ENCODE results near the gene RABGAP1L.
"Not testable (repeated sequence)": the region's sequence is repeated elsewhere in the genome, so short reads cannot be mapped to it uniquely, and the experiment has no call there.

The RABGAP1L gene

DNA sequence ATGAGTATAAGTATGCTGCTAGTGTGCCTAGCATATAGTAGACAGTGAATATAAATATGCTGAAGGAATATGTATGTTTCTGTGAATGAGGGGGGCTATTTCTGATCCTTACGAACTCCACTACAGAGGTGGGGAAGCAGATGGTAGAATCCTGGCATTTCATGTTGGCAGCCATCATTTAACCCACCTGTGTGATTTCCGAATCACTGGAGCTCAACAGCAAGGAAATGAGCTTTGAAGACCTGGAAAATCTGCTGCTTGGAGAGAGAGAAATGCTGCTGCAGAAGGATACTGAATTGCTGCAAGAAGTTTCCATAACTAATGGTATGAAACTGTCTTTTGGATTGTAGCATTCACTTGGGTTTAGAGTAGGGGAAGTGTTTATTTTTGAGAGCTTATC, 83.5 kb downstream of the RABGAP1L start:
- no peak for DNase-seq (ENCODE audit: low spot score)

DNA sequence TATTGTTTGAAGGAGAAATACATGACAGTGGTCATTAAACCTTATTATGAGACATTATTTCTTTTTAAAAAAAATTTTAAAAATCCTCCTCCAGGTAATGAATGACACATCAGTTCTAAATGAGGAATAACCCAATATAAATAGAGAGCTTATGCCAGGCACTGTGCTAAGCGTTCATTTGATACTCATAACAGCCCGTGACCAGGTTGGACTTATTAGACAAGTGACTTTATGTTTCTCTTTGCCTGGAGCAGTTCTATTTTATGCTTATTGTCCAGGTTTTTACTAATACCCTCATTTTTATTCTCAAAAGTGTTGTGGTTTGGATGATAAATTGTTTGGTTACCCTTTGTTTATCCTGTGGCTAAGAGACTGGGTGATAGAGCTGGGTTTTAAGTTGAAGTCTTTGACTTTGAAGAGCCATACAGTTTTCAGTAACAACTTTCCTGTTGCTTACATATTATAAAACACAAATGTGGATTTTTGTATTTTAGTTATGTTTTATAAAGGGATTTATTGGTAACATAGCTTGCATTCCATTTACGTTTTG, 84.2 kb downstream of the RABGAP1L start:
- DNase-seq (ENCODE audit: low spot score), result no peak

DNA sequence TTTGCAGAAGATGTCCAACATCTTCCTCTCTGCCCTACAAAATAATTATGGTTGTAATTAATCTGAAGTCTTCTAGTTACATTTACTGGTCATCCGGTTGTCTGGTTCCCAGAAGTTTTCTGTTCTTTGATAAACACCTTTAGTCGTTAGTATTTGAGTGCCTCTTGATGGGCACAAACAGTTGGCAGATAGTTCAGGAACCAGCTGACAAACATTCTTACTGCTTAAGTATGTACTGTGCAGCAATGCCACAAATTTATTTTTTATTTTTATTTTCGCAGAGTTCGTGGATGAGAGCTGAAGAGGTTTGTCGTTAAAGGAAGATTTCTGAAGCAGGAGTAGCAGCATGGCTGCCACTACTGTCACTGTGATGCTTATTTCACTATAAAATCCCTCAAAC, 84.7 kb downstream of the RABGAP1L start:
- no peak for DNase-seq (ENCODE audit: low spot score)

DNA sequence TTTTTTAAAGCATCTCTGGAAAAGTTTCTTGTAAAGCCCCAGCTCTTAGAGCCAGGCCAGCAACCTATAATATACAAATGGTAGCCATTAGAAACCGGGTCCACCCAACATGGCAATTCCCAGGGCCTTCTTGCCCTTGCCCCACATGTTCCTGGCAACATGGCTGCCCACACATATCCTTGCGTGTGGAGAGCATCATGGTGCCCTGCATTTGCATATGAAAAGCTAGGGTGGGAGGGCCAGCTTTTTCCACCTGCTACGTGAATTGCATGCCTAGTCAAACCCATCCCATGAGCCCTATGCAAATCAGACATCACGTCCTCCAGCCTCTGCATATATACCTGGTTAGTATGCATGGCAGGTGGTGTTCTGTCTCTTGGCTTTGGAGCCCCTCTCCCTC, 88.2 kb downstream of the RABGAP1L start:
- no peak for DNase-seq (ENCODE audit: low spot score)

DNA sequence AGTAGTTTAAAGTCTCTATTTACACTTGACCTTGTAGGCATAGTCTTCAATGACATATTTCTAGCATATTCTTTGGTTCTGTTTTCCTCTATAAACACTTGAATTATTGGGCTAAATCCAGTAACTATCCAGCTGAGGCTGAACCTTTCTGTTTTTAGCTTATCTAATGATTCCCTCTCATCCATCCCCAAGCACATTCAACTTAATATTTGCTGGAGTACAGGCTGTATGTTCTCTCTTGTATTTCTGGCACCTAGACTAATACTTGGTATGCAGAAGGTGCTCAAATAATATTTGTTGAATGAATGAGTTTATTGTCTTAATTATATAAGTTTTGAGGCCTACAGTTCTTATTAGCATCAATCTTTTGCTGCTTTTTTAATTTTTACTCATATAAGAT, 88.7 kb downstream of the RABGAP1L start:
- no peak for DNase-seq (ENCODE audit: low spot score)

DNA sequence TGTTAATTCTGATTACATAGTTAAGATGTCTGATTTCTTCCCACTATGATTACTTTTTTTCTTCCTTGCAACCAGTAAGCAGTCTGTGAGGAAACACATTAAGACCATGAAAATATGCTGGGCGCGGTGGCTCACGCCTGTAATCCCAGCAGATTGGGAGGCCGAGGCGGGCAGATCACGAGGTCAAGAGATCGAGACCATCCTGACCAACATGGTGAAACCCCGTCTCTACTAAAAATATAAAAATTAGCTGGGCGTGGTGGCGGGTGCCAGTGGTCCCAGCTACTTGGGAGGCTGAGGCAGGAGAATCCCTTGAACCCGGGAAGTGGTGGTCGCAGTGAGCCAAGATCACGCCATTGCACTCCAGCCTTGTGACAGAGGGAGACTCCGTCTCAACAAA, 97.1 kb downstream of the RABGAP1L start:
- not testable (repeated sequence) for DNase-seq (ENCODE audit: low spot score)

DNA sequence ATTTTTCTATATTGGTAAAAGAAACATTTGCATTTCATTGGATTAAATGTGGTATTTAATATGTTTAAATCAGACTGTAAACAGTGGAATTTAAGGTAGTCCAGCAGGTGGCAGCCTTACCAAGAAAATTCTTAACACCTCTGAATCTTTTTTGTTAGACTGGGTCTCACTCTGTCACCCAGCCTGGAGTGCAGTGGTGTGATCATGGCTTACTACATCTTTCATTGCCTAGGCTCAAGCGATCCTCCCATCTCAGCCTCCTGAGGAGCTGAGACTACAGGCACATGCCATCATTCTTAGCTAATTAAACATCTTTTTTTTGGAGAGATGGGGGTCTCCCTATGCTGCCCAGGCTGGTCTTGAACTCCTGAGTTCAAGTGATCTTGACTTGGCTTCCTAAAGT, 98.8 kb downstream of the RABGAP1L start:
- DNase-seq (ENCODE audit: low spot score), result peak; percentile 89

DNA sequence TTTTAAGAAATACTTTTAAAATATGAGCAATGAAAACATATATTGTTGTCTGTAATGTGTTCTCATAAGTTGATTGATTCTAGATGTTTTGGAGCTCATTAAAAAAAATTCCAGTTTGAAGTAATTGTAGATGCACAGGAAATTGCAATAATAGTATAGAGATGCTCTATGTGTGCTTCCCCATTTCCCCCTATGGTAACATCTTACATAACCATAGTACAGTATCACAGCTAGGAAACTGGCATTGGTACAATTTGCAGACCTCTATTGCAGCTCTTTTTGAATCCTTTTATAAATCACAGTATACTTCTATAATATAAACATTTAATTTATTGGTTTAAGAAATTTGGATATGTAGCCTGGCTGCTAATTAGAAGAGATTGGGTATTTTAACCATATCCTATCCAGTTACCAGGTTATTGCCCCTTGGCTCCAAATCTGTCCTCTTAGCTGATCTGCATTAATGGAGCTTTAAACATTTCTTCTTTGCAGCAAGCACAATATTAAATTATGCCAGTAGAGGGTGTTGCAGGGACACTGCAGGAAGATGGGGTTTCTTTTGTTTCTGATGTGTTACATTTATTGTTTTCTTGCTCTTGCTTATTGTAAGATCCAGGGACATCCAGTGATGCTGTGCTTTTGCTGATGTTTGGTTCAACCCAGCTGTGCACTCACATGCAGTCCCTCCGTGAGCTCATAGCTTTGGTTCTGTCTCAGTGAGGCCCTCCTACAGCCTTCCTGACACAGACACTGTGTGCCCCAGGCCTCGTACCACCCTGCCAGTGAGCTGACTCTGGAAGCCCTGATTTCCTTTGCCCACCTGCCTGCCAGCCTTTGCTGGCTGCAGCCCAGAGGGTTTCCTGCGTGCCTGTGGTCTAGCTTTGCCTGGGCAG, 103.3 kb downstream of the RABGAP1L start:
- peak; percentile 97 for DNase-seq (ENCODE audit: low spot score)

DNA sequence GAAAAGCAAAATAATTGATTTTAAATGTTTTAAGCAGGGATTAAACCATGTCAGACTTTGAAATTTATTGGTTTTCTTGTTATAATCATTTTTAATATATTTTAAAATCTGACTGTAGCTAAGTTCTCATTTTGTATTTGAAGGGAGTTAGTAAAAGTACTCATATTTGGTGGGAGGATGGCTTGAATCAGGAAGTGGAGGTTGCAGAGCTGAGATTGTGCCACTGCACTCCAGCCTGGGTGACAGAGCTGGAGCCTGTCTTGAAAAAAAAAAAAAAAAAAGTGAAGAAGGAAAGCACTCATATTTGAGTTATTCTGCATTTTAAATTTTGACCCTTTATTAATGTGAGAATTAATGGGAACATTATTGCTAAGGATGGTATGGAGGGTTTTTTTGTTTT, 106.0 kb downstream of the RABGAP1L start:
- peak; percentile 42 for DNase-seq (ENCODE audit: low spot score)

DNA sequence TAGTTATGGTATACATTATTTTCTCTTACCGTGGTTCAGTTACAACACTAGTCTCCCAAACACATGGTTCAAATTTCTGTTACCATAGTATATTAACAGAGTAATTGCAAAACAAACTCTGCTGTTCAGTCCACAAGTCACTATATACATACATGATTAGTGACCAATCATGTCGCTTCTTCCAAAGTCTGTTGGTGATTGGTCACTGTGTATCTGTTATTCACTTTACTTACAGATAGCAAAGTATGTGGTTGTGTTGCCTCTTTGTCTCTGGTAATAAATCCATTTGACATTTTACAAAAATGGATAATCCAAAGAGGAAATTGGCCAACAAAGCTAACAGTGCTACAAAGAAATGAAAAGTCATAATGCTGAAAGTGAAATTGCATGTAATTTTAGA, 107.2 kb downstream of the RABGAP1L start:
- no peak for DNase-seq (ENCODE audit: low spot score)

DNA sequence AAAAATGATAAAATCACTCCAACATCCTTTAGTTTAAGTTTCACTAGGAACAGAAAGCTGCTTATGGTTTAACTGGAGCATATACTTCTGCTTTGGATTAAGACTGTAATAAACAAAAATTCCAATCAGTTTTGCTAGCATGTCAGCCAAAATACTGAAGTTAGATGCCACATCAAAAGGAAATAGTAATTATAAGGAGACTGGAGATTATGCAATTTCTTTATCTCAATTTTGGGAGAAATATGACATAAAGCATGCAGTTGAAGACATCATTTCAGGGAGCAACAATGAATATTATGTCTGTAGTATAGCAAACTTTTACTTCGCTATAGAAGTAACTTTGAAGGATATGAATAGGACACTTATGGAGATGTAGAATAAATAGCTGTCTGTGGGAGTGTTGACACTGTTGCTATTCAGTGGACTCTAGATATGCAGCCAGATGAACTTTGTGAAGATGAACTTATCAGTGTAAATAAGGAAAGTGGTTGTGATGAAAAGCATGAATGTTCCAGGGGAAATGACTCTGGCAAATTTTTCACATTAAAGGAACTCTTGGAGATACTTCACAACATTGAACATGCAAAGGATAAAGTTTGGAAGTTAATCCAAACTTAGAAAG, 107.8 kb downstream of the RABGAP1L start:
- no peak for DNase-seq (ENCODE audit: low spot score)

DNA sequence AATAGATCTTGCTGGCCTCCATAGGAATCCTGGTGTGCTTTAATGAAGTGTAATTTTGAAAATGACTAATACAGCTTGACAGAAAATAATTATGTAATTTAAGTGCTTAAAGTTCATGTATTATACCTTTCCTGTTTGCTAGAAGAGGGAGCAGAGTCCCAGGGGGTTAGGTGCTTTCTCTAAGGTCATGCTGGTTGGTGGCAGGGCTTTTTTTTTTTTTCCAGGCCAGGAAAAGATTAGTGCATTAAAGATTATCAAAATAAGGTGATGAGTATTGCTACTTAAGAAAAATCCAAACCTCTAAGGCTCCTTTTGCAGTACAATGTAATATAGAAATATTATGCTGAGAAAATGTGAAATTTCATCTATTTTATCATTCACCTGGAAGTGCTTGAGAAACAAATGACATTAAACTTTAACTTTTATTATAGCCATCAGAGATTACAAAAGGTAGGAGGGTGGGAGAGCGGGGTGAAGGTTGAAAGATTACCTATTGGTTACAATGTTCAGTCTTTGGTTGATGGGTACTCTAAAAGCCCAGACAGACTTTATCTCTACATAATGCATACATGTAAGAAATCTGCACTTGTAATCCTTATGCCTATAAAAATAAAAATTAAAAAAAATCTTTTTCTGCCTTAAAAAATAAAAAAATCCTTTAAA, 110.8 kb downstream of the RABGAP1L start:
- DNase-seq (ENCODE audit: low spot score), result peak; percentile 38

DNA sequence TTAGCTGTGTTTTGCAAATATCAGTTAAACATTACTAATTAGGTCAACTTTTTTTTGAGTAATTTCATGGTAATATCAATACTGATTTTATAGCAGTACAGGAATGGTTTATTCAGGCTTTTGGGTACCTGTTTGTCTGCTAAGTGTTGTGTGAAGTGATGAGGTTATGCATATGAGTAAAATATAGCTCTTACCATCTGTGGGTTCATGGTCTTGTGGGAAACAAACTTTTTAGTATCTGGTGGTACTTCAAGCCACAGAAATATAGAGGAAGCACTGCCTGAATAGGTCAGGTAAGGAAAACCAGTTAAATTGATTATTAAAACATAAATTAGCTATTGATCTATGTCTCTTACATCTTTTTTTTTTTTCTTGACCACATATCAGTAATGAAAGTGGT, 113.9 kb downstream of the RABGAP1L start:
- peak; percentile 74 for DNase-seq (ENCODE audit: low spot score)

DNA sequence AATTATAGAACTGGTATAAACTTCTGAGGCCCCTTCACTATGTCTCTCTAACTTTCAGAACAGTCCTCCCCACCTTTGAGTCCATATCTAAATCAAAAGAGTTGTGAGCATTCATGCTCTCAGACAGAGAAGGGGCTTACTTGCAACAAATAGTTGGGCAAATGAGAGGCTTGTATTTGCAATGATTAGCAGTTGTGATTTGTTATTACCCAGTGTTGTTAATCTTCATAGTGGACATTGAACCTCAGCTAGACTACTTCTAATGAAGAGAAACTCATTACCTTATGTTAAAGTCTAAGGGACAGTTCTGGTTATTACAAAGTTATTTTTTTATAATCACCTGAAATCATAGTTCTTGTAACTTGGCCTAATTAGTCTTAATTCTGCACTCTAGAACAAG, 114.5 kb downstream of the RABGAP1L start:
- DNase-seq (ENCODE audit: low spot score), result peak; percentile 56

DNA sequence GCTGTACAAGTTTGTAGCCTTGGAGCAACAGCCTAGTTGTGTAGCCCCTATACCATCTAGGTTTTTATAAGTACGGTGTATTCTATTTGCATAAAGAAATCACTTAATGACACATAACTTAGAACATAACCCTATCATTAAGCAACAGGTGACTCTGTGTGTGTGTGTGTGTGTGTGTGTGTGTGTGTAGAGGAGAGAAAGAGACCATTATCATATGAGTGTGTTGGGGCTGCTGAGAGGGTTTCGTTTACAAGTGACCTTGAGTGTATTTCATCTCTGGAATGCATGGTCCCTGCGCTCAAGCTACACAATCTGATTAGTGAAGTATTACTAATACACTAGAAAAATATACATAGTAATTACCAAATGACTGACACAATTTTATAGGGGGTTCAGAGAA, 115.1 kb downstream of the RABGAP1L start:
- DNase-seq (ENCODE audit: low spot score), result peak; percentile 50

DNA sequence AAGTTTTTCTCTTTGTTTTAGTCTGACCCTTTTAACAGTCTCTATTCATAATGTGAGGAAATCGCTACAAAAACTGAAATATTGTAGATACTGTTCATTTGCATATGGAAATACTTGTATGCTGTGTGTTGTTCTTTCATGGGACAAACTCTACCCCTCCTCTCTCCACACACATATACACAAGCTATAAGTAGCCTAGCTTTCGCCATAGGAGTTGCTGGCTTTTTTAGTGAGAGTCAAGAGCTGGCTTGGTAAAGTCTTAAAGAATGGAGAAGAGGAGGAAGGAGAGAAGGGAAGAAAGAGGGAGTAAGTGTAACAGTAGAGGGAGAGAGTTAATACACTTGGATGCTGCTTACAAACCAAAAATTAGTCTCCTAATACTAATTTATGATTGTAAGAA, 115.6 kb downstream of the RABGAP1L start:
- peak; percentile 82 for DNase-seq (ENCODE audit: low spot score)

DNA sequence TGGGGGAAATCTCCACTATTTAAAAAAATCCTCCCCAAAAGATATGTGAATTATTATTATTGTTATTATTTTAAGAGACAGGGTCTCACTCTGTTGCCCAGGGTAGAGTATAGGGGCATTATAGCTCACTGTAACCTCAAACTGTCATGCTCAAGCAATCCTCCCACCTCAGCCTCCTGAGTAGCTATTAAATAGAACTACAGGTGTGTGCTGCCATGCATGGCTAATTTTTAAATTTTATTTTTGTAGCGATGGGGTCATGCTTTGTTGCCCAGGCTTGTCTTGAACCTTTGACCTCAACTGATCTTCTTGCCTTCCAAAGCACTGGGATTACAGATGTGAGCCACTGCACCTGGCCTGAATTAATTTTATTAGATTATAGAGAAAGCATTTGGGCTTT, 116.8 kb downstream of the RABGAP1L start:
- DNase-seq (ENCODE audit: low spot score), result peak; percentile 97

DNA sequence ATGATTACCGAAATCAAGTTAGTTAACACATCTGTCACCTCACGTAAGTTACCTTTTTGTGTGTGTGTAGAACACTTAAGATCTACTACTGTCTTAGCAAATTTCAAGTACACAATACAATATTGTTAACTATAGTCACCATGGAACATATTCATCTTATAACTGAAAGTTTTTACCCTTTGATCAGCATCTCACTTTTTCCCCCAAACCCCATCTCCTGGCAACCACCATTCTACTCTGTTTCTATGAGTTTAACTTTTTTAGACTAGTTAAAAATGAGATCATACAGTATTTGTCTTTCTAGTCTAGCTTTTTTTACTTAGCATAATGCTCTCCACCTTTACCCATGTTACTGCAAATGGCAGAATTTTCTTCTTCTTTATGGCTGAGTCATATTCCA, 124.7 kb downstream of the RABGAP1L start:
- no peak for DNase-seq (ENCODE audit: low spot score)

DNA sequence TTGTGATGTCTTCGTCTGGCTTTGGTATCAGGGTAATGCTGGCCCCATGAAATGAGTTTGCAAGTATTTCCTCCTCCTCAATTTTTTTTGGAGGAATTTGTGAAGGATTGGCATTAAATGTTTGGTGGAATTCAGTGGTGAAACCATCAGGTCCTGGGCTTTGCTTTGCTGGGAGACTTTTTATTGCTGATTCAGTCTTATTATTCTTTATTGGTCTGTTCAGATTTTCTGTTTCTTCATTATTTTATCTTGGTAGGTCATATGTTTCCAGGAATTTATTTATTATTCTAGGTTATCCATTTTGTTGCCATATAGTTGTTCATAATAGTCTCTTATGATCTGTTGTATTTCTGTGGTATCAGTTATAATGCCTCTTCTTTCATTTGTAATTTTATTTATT, 126.7 kb downstream of the RABGAP1L start:
- no peak for DNase-seq (ENCODE audit: low spot score)

DNA sequence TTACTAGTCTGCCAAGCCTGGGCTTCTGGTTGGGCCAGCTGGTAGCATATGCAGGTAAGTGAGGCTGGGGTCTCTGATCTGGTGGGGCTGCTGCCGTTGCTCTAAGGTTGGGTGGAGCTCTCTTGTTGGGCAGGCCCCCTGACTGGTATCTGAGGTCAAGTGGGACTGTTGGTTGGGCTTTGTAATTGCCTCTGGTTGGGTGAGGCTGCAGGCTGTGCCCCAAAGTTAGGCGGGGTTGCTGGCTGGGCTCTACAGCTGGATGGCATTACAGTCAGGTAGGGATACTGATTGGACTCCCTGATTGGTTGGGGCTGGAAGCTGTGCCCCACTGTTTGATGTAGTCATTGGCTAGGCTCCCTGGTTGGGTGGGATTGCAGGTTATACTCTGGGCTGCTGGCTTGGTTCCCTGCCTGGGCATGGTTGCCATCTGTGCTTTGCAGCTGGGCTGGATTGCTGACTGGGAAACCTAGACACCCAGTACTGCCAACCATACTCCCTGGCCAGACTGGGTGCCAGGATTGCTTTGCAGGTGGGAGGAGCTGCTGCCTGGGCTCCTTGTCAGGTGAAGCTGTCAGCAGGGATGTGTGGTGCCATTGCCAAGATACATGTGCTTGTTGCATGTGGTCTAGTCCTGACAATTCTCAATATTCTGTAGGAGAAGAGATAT, 130.5 kb downstream of the RABGAP1L start:
- no peak for DNase-seq (ENCODE audit: low spot score)

DNA sequence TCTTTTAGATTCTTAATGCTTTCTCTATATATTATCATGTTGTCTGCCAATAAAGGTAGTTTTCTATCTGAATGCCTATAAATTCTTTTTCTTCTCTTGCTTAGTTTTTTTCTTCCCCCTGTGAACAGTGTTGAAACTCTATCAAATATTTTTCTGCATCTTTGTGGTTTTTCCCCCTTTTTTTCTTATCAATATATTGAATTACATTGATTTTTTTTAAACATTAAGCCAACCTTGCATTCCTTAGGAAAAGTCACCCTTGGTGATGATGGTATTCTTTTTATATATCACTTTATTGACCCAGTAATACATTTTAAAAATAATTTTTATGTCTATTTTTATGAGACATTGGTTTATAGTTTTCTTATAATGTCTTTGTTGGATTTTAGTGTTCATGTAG, 131.7 kb downstream of the RABGAP1L start:
- DNase-seq (ENCODE audit: low spot score), result no peak

DNA sequence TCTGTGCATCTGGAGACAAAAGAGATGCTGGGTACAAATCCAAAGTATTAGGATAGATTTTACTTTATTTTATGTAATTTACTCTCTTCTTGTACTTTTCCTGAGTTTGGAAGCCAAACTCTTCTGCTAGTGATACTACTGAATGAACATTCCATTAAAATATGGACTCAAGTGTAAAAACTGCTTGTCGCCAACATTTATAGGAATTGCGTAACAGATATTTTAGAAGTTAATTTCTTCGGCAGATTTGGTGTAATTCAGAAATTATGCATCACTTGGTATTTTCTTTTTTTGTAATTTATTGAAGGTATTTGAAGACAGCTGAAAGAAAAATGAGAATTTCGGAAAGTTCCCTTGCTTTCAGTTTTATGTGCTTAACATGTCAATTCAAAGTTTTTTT, 137.0 kb downstream of the RABGAP1L start:
- DNase-seq (ENCODE audit: low spot score), result no peak
